Tibial nerve (tissue), 4 donors: ENCODE measurements around the gene NETO1.

ENCODE experiments used
- CTCF ChIP-seq, 5 experiments: fragments of 200-600 bp in 3 of 5; fragments of 450-650 bp in 2 of 5; sonication (generic) in 3 of 5; IDR thresholded peaks; one replicate each; pipeline ENCODE4 v1.5.1; 2016 to 2019; ENCODE audit warnings: antibody characterized with exemption in 5 of 5, mild to moderate bottlenecking in 3 of 5, moderate library complexity in 2 of 5
- EP300 ChIP-seq, 2 donors: sonication (generic); formaldehyde crosslinking; IDR thresholded peaks; one replicate each; pipeline ENCODE4 v1.6.1; 2017; ENCODE audit warnings: antibody characterized with exemption in 2 of 2, mild to moderate bottlenecking in 1 of 2
- POLR2A ChIP-seq, 2 donors: fragments of 450-650 bp; IDR thresholded peaks; one replicate each; pipeline ENCODE4 v1.6.1; 2017; ENCODE audit warnings: antibody characterized with exemption in 2 of 2, mild to moderate bottlenecking in 2 of 2, moderate library complexity in 2 of 2

- TF ChIP-seq CTCF (IDR thresholded peaks at IDR 0.05) (no peak), EP300 (IDR thresholded peaks at IDR 0.05) (no peak), POLR2A (IDR thresholded peaks at IDR 0.05) (no peak)
Observed at GRCh38 chr18:72738136-72738535, 129.7 kb downstream of the NETO1 start.
